Measurements from ENCODE around the gene PPP2R5E.

PPP2R5E gene

DNA sequence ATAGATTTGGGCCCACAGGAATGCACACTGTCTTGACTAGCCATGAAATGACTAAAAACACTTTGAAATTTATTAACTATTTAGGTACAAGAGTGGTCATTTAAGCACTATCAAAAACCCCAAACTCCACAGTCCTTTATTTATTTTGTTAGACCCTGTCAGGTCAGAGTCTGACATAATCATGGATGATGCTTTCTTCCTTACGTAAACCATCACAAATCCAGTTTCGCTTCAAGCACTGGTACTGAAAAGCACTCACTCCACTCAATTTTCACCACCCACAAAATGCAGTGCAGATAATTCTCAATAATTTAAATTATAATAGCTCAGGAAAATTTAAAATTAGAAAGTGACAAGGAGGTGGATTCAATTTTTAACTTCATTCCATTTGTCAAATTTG lies 25.8 kb downstream of the PPP2R5E start:
- DNase-seq = no peak

DNA sequence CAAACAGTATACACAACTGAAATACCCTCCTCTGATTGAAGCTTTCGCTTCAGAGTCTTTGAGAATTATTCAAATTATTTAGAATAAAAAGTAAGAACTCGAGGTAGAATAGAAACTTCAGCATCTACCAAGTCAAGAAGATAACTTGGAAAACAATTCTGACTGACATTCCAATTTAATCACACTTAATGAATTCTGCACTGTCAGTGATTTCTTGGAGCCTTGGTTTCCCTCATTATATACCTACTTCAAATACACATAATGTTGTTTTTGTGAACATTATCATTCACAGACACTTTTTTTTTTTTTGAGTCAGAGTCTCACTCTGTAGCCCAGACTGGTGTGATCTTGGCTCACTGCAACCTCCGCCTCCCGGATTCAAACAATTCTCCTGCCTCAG lies 27.9 kb downstream of the PPP2R5E start:
- DNase-seq = no peak

DNA sequence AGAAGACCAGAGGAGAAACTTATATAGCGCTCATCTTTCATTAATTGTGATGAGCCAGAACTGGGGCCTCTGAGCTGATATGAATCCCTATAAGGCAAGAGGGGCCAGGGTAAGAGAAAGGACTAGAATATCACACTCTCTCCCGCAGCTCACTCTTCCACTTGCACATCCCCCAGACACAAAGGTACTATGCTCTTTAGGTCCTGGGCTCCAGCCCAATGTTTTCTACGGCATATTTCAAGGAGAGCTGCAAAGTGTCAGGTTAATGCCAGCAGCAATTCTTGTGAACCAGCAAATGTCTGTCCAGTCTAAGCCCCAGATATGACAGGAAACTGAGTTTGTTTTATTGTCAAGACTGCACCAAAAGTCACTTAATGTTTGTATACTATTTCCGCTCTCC lies 29.4 kb downstream of the PPP2R5E start:
- DNase-seq = no peak

DNA sequence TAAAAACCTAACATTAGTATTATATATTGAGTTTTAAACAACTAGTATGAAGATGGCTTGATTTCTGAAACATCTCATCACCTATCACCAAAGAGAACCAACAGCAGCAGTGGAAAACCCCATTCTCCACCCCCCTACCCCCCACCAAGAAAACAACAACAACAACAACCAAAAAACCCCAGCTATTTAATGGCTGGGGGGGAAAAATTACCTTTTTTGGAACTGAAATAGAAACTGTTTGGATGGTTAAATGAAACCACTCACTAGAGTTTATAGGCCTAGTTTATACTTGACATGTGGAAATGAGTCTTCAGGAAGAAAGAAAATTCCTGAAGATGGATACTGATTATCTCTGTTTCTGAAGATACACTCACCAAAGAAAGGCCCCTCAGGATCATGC lies 30.3 kb downstream of the PPP2R5E start:
- no peak for DNase-seq

DNA sequence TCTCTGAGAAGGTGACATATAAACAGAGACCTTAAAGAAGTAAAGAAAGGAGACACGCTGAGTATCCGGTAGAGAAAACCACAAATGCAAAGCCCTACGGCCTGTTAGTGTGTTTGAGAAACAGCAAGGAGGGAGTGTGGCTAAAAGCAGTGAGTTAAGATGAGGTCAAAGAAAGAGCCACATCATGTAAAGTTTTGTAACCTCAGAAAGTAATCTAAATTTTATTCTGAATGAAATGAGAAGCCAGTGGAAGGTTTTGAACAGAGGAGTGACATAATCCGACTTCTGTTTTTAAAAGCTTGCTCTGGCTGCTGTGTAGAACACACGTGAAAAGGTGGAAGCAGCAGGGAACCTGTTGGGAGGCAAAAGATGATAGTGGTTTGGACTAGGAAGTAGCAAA lies 32.6 kb downstream of the PPP2R5E start:
- DNase-seq = no peak

DNA sequence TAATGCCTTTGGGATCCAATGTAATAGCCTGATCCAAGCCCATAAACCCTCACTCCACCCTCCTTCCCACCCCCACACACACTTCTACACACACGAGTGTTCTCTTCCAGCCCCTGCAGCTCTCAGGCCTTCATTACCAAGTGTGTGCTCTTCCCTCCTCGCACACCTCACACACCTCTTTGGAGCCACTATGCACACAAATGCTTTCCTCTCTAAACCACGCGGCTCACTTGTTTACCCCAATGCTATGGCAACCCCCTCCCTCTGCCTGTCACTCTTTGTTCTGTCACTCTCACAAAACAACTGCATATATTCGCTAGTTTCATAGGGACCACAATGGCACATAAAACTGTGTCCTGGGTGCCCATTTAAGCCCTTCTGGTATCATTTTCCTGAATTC lies 35.1 kb downstream of the PPP2R5E start:
- DNase-seq = no peak

DNA sequence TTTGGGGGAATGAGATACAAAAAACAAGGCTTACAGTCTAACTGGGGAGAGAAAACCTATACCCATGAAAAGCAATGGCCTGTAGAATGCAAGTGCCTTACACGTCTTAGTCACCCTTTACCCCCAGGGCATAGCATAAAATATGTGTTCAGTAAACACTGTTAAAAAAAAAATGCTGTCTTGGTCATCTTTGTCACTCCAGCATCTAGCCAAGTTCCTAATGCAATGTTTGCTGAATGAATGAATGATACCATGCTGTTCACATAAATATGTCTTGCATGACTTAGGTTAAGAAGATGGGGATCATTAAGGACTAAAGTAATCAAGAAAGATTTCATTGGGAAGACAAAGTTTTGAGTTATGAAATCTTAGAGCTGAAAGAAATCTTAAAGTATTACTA lies 38.5 kb downstream of the PPP2R5E start:
- no peak for DNase-seq

DNA sequence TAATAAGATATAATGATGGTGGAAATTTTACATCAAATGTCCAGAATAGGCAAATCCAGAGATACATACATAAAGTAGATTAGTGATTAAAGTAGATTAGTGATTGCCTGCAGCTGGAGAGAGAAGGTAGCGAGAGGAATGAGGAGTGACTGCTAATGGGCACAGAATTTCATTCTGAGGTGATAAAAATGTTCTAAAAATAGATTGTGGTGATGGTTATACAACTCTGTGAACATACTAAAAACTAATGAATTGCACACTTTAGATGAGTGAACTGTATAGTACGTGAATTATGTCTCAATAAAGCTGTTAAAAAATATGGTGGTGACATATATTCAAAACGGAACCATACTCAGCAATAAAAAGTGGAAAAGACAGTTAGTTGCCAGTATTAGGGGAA lies 41.7 kb downstream of the PPP2R5E start:
- no peak for DNase-seq

DNA sequence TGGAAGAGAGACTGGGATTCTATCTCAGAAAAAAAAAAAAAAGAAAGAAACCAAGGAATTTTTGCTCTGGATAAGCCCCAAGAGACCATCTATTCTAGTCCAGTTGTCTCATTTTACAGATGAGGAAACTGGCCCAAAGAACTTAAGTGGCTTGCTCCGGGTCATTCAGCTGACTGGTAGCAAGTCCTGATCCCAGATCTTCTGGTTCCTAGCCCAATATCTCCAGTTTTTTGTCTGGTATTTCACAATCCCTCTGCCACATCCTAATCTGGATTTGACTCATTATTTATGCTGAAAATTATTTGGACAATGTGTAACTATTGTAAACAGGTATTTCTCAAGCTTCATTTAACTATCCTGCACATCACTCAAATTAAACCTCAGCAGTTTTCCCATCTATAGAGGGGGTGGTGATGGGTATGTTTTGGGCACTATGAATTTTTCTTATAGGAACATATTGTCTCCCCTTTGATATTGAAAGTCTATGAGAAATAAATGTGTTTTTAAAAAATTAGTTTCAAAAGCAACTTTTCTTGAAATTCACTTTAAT lies 43.4 kb downstream of the PPP2R5E start:
- DNase-seq = no peak

DNA sequence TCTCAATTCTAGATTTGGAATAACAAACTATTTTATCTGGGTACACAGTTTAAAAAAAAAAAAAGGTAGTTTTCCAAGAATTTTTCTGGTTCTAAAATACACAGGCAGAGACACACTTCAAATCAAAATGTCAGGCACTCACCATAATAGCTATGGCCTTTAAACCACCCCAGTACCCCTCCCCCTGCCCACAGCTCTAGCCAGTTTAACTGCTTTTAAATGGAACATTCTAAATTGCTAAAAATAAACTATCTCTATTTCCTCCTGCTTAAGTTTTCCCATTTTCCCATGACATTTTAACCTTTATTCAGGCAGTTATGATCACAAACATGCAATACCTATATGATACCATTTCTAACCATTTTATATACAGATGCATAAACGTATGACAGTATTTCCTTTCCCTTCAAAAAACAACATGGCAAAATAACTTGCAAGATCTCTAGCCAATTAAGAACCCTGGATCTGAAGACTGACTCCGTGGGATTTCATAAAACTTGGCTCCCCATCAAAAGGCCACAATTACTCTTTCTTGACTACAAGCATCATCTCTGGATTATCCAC lies 46.3 kb downstream of the PPP2R5E start:
- DNase-seq = no peak

DNA sequence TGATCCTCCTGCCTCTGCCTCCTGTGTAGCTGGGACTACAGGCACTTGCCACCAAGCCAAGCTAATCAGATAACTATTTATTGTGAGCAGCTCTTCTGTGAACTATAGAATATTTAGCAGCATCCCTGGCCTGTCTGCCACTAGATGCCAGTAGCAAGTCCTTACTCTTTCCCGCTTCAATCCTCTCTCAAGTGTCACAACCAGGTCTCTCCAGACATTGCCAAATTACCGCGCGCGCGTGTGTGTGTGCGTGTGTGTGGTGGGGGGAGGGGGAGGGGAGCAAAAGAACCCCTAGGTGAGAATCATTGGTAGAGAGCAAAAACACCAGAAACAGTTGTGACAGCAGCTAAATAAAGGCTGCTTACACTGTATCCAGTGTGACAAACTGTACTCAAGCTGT lies 49.9 kb downstream of the PPP2R5E start:
- no peak for DNase-seq

DNA sequence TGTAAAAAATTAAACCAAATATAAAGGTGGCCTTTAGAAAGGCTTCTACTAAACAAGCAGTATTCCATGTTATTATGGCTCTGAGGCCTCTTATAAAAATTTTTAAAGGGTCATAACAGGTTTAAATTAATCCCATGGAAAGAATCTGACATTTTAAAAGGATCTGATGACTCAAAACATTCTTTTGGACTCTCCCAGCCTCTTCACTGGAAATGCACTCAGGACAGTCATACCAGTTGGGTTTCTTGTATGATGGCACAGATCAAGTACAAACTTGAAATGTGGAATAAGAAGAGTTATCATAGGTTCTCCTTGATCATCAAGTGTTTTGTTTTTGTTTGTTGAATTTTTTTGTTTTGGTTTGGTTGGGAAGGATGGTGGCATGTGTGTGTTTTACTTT lies 50.8 kb downstream of the PPP2R5E start:
- DNase-seq = no peak

DNA sequence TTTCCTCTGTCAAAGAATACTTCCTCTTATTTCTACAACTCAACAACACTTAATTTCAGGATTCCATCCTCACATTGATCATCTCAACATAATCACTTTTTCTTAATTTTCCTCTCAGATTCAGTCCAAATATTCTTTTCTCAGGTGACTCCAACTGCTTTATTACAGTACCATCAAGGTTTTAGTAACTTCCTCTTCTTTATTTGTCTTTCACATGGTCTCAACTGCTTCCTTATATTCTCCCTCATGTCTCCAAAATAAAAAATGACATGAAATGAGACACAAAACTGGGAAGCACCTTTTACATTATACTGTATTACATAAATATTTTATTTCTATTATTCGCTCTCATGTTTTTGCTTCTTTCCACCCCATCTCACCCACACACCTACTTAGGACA lies 55.5 kb downstream of the PPP2R5E start:
- no peak for DNase-seq

DNA sequence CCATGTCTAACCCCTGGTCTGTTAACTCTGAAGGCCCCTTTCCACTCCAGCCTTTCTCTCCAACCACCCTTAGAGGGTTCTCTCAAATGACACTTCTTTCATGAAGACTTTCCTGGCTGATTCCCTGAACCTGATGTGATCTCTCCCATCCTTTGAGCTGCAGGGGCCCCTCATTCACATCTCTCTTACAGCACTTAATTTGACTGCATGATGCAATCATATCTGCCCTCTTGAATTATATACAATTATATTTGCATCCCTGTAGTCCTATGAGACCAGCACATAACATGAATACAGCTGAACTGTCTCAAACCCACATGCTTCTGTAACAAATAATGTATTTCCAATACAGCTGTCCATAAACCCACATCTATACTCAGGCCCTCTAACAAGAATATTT lies 56.4 kb downstream of the PPP2R5E start:
- DNase-seq = no peak

DNA sequence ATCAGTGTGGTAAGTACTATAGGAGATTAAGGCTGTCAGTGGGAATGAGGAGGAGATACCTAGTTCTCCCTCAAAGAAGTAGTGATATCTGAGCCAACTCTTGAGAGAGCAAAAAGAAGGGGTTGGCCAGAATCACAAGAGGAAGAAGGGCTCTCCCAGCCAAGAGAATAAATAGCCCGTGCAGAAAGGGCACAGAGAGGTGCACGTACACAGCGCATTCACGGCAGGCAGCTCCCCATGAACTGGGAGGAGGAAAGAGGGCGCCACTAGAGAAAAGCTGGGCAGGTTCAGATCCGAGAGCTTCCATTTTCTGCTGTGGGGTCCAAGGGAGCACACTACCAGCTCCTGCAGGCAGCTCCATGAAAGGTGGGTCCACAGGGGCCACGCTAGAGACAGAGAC lies 59.9 kb downstream of the PPP2R5E start:
- DNase-seq = no peak

DNA sequence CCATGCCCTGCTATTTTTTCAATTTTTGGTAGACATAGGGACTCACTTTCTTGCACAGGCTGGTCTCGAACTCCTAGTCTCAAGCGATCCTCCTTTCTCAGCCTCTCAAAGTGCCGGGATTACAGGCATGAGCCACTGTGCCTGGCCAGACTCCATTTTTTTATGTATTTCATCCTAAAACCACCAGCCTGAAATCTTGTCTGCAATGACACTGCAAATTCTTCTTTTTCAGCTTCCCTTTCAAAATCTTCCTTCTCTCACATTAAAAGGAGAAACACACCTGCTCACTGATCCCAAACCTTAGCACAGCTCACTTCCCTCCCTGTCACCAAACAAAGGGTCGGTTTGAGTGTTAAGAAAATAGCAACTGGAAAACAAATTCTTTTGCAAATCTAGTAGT lies 62.6 kb downstream of the PPP2R5E start:
- no peak for DNase-seq

DNA sequence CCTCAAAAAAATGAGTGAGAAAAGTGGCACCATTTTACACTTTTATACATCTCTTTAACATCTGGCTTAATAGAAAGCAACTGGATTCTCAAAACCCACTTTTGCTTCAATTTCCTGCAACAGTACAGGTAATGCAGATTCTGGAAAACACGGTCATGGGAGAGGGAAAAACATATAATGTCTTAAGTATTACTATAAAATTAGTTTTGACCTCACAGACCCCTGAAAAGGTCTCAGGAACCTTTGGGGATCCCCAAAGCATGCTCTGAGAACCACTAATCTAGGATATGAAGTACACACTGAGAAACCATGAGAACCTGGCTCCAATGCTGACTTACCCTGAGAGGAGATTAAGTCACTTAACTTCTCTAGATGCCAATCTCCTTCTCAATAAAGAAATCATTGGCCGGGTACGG lies 64.7 kb downstream of the PPP2R5E start:
- DNase-seq = no peak

DNA sequence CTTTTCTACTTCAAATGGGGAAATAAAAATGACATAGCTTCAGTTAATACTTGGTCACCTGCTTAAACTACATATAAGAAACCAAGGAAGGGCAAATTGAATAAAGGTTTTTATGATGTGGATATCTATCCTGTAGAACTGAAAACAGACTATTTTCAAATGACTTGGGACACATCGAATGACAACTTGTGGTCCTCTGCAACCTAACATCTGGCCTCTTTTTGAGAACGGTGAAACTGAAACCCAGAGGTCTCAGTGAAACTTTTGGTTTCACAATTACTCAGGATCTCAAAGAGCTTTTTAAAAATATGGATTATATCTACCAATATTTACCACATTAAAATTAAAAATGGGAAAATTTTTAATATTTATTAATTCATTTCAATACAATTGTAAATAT lies 65.2 kb downstream of the PPP2R5E start:
- no peak for DNase-seq

DNA sequence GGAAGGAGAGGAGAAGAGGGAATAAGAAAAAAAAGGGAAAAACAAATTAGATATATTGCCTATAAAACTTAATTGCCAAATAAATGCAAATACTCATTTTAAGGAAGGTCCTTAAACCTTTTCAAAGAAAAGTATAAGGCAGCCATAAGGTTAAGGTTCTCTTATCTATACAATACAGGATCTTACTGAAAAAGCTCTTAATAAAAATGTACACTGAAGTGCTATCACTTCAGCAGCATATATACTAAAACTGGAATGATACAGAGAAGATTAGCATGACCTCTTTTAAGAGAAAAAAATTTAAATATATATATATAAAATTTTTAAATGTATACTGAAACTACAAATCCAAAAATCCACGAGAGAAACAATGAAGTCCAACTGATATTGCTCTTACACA lies 65.6 kb downstream of the PPP2R5E start:
- DNase-seq = no peak

DNA sequence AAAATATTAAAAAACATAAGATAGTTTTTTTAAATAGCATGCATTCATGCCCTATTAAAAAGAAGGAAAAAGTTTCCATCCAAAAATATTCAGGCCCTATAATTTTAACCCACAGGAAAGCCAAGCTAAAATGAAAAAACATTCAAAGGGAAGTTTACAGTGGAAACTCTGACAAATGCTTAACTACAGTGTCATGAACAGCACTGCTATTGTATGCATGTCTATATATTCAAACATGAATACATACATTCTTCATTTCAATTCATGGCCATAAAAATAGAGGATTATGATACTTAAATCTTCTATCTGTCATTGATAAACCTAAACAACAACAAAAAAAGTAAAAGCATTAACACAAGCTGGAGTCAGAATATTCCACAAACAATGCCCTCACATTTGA lies 67.4 kb downstream of the PPP2R5E start:
- DNase-seq = no peak

DNA sequence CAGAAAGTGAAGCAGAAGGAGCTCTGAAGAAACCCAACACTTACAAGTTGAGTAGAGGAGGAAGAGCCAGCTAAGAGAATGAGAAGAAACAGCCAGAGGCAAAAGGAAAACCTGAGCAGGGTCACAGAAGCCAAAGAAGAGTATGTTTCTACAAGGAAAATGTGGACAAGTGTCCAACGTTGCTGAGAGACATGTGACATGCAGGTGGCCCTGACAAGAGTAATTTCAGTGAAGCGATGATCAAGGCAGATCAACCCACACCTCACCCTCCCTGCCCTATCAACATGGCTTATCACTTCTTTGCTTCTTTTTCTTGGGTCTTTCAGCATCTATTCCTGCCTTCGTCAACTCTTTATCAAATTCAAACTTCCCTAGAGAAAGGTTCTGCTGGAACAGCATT lies 68.3 kb downstream of the PPP2R5E start:
- DNase-seq = no peak

DNA sequence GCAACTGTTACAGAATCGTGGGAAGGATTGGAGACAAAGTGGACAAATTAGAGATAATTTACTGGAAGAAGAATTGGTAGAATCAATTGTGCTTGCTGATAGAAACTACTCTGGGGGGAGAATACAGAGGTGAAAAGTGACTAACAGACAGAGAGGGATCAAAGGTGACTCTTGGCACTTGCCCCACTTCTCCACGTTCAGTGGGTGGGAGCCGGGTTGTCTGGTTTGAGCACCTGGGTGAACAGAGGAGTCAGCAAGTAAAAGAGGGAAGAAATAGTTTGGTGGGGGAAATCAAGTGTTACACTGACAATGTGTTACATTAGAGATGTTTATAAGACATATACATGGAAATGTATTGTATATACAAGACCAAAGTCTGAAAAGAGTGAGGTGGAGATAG lies 69.1 kb downstream of the PPP2R5E start:
- no peak for DNase-seq

DNA sequence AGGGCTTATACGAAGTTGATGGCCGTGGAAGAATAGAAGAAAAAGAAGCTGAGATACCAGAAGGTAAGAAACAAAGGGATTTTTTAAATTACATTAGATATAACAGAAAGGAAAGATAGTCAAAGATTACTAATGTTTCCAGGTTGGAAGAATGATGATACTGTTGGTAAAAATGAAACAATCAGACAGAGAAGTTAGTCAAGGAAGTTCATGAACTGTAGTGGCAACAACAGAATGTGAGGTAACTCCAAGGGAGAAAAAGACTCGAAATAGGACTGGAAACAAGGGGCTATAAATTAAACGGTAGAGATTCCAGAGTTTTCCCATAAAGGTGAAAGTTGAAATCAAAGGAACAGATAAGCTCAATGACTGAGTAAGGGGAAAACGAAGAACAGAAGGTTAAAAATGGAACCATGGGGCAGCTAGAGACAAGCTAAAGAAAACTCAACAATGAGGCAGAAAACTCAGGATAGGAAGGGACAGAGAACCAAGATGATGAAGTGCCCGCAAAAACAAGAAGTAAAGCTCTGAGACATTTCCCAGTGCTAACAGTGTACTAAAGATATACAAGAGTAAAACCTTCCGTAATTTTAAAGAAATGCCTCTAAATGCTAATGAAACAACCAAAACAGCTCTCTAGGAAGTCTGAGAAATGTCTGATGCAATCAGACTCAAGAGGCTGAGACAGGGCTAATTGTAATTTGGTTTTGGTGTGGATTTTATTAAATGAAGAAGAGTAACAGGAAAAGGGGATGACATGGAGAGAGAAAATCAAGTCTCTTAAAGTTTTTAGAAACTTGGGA lies 70.0 kb downstream of the PPP2R5E start:
- DNase-seq = no peak

DNA sequence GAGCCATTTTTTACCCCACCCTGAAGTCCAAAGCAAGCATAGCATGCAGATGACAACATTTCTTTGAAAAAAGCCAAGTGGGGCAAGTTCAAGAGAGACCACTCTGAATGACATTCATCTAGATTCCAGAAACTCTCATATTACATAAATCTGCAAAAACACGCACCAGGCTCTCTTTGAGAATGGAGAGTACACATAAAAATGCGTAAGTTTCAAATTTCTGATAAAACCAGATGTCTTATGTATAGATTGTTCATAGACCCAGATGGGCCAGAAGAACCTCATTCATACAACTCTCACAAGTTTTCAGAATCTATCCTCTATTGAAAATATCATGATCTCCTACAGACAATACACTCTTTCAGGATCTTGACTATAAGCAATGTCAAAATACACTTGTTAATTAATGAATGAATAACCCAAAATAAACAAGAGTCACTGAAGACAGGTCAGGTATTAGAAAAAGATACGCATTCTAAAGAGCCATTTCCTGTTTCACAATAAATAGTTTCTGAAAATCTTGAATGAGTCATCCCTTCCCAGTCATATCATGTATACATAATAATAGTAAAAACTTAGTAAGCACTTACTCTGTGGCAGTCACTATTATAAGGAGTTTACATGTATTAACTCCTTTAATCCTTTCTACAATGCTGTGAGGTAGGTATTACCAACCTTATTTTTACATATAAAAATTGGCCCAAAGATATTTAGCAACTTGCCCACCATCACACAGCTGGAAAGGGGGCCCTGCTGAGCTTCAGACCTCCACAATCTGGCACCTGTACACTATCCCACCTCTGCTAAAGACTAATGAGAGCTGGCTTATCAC lies 72.0 kb downstream of the PPP2R5E start:
- DNase-seq = no peak

Data from NCI-H345 (cell line).